ENCODE measurements around the gene LMAN1L.

Gene LMAN1L

DNA sequence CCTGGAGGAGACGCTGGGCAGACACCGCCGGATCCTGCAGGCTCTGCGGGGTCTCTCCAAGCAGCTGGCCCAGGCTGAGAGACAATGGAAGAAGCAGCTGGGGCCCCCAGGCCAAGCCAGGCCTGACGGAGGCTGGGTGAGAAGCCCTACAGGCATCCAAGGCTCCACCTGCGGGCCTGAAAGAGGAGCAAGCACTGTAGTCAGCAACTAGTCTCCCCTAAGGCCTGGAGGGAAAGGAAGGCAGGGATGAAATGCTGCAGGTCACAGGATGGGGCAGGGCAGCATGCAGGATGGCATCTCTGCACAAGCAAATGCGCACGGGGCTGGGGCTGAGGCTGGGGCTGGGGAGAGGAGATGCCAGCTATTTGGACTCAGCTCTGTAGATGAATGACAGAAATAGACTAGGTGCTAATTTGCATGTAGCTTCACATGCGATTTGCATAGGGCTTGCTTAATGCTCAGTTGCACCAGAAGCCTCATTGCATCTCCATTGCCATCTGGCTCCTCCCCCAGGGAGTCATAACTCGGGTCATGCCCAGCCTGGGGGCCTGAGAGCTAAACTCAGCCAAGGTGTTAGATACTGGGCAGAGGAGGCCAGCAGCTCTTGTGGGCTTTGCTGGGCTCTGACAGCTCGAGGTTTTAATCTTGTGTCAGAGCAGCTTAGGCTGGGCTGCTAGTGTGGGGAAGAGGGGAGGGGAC is 8.6 kb downstream of the LMAN1L start:
- TF ChIP-seq, protein P1, sequence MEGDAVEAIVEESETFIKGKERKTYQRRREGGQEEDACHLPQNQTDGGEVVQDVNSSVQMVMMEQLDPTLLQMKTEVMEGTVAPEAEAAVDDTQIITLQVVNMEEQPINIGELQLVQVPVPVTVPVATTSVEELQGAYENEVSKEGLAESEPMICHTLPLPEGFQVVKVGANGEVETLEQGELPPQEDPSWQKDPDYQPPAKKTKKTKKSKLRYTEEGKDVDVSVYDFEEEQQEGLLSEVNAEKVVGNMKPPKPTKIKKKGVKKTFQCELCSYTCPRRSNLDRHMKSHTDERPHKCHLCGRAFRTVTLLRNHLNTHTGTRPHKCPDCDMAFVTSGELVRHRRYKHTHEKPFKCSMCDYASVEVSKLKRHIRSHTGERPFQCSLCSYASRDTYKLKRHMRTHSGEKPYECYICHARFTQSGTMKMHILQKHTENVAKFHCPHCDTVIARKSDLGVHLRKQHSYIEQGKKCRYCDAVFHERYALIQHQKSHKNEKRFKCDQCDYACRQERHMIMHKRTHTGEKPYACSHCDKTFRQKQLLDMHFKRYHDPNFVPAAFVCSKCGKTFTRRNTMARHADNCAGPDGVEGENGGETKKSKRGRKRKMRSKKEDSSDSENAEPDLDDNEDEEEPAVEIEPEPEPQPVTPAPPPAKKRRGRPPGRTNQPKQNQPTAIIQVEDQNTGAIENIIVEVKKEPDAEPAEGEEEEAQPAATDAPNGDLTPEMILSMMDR (IDR thresholded peaks at IDR 0.05; ENCODE audit: control extremely low read depth, extremely low read depth, low read depth, missing control alignments) = no peak
- ChIA-PET CTCF (interaction anchor here (0.9 to 2.2 kb wide), 15 partner anchors 9 to 188 kb away, joined by 3 to 12 read pairs (median 3); partner anchors contain the start of gene LMAN1L), POLR2A (no interaction called here)
- DNase-seq (ENCODE audit: extremely low spot score) = peak; percentile 63

DNA sequence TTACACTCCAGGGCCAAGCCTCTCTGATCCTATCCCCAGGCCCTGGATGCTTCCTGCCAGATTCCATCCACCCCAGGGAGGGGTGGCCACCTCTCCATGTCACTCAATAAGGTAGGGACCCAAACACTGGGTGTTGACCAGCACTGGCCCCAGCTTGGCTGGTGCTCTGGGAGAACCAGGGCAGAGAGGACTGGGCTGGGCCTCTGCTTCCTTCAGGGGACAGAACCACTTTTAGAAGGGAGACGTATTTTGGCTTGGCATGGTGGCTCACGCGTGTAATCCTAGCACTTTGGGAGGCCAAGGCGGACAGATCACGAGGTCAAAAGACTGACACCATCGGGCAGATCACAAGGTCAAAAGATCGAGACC is 9.1 kb downstream of the LMAN1L start:
- POLR2A ChIA-PET = no interaction called here
- TF ChIP-seq, protein P1 (IDR thresholded peaks at IDR 0.05; ENCODE audit: control extremely low read depth, extremely low read depth, low read depth, missing control alignments) = no peak
- no peak for DNase-seq (ENCODE audit: extremely low spot score)
- CTCF ChIA-PET = interaction anchor here (0.9 to 2.2 kb wide), 12 partner anchors 9 to 188 kb away, joined by 3 to 12 read pairs (median 3); partner anchors contain the start of gene LMAN1L

DNA sequence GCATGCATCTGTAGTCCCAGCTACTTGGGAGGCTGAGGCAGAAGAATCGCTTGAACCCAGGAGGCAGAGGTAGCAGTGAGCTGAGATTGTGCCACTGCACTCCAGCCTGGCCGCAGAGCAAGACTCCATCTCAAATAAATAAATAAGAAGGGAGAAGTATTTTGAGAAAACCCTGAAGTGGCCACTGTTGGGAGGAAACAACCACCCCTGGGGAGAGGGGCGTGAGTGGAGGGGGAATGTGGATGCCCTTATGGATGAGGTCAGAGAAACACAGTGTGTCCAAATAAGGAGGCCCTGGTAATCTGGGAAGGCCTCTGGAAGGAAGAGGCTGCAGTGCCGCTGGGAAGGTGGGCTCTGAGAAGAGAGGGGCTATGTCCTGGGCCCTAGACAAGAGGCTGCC is 9.6 kb downstream of the LMAN1L start:
- TF ChIP-seq, protein P1 (IDR thresholded peaks at IDR 0.05; ENCODE audit: control extremely low read depth, extremely low read depth, low read depth, missing control alignments) = no peak
- ChIA-PET POLR2A (no interaction called here), CTCF (interaction anchor here (1.1 kb wide), 1 partner anchor 16 kb away, joined by 3 read pairs; no protein-coding TSS in a partner anchor)
- no peak for DNase-seq (ENCODE audit: extremely low spot score)

DNA sequence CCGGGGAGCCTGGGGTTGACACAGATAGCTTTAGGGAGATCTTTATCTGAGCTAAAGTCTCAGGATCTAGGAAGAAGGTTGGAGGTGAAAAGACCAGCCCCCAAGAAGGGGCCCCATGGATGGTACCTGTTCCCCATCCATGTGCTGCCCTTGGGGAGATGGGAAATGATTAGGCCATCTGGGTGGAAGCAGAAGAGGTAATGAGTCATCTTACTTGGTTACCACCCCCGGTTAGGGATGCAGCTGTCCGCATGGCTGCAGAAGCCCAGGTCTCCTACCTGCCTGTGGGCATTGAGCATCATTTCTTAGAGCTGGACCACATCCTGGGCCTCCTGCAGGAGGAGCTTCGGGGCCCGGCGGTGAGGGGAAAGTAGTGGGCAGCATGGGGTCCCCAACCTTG is 10.7 kb downstream of the LMAN1L start:
- DNase-seq (ENCODE audit: extremely low spot score) = no peak
- ChIA-PET CTCF (interaction anchor here (1.1 to 2.1 kb wide), 4 partner anchors 10 to 55 kb away, joined by 3 to 8 read pairs (median 4); no protein-coding TSS in a partner anchor), POLR2A (no interaction called here)
- TF ChIP-seq, protein P1 (IDR thresholded peaks at IDR 0.05; ENCODE audit: control extremely low read depth, extremely low read depth, low read depth, missing control alignments) = no peak

DNA sequence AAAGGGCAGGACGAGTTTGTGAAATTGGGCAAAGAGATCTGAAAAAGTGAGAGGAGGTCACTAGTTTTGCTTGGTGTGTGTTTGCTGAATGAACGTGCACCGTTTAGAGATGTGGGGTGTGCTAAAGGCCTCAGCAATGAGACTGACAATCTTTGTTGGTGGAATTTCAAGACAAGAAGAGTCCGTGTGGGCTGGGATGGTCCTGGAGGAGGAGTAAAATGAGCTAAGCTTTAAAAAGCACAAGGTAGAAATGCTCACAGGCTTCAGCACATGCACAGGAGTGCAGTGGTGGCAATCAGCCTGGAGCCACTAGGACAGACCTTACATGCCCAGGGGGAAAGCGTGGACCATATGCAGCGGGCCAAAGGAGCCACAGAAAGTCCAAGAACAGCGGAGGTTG is 12.3 kb downstream of the LMAN1L start:
- ChIA-PET POLR2A (no interaction called here), CTCF (interaction anchor here (0.7 to 2.6 kb wide), 7 partner anchors 8 to 55 kb away, joined by 3 to 17 read pairs (median 4); partner anchors contain the start of gene CSK)
- TF ChIP-seq, protein P1 (IDR thresholded peaks at IDR 0.05; ENCODE audit: control extremely low read depth, extremely low read depth, low read depth, missing control alignments) = no peak
- no peak for DNase-seq (ENCODE audit: extremely low spot score)

DNA sequence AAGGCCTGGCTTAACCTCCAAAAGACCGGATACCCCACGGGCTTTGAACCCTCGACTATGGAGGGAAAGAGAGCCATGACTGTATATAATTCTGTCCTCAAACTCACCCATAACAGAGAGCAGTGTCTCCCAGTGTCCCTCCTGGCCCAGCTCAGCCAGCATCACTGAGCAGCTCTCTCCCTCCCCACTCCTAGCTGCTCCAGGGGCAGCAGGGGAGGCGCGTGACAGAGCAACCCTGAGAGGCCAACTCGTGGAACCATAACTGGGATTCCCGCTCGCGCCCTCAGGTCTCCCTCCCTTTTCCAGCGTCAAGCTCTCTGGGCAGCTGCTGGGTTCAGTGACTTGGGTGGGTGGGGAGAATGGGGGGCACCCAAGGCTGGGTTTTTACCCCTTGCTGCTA is 13.2 kb downstream of the LMAN1L start:
- ChIA-PET POLR2A (no interaction called here), CTCF (interaction anchor here (0.8 to 3.0 kb wide), 10 partner anchors 10 to 56 kb away, joined by 3 to 17 read pairs (median 4); partner anchors contain the start of gene CSK)
- no peak for DNase-seq (ENCODE audit: extremely low spot score)
- TF ChIP-seq, protein P1 (IDR thresholded peaks at IDR 0.05; ENCODE audit: control extremely low read depth, extremely low read depth, low read depth, missing control alignments) = no peak
